HepG2 (cell line): ENCODE measurements around the gene MFN2. TPM values are rescaled to one million over a fixed set of nuclear protein-coding genes. Genes with fewer than 3 reads are reported as not detected.
A peak's percentile ranks its signal among the peaks of the same experiment; 100 is the strongest.

ENCODE experiments used
- CHD4 ChIP-seq: fragments of 200-600 bp; sonication (generic); IDR thresholded peaks from 2 replicates; pipeline ENCODE4 v1.7.0; 2017; ENCODE audit warnings: mild to moderate bottlenecking, low read length, borderline replicate concordance
- FOXA3 ChIP-seq: IDR thresholded peaks from 2 replicates; pipeline ENCODE4 v1.6.1; 2016; ENCODE audit warnings: missing genetic modification reagents, missing compliant biosample characterization
- GATA4 ChIP-seq: sonication (generic); IDR thresholded peaks from 2 replicates; pipeline ENCODE4 v1.6.1; 2016; ENCODE audit warnings: antibody characterized with exemption, low read depth, borderline replicate concordance
- GLI4 ChIP-seq: sonication (generic); formaldehyde crosslinking; IDR thresholded peaks from 2 replicates; pipeline ENCODE4 v1.5.1; 2020; ENCODE audit warnings: missing genetic modification reagents, mild to moderate bottlenecking, moderate library complexity, borderline replicate concordance
- HOXA5 ChIP-seq: sonication (generic); formaldehyde crosslinking; IDR thresholded peaks from 2 replicates; pipeline ENCODE4 v1.4.0; 2020; ENCODE audit warnings: missing genetic modification reagents
- MBD4 ChIP-seq: IDR thresholded peaks from 2 replicates; pipeline ENCODE4 v1.6.1; 2012; ENCODE audit warnings: low read length, inconsistent platforms, borderline replicate concordance
- MTF1 ChIP-seq: sonication (generic); formaldehyde crosslinking; IDR thresholded peaks from 2 replicates; pipeline ENCODE4 v1.5.0; 2020; ENCODE audit warnings: missing genetic modification reagents
- MZF1 ChIP-seq: sonication (generic); formaldehyde crosslinking; IDR thresholded peaks from 2 replicates; pipeline ENCODE4 v1.8.1; 2023; ENCODE audit warnings: mild to moderate bottlenecking, missing genetic modification reagents, borderline replicate concordance
- NRL ChIP-seq: sonication (generic); formaldehyde crosslinking; IDR thresholded peaks from 2 replicates; pipeline ENCODE4 v1.5.0; 2020; ENCODE audit warnings: missing genetic modification reagents, mild to moderate bottlenecking, moderate library complexity, borderline replicate concordance
- PHF5A ChIP-seq: IDR thresholded peaks from one replicate; pipeline ENCODE4 v1.6.1; 2018; ENCODE audit warnings: low read depth, missing genetic modification reagents; ENCODE audit not compliant: unreplicated experiment
- RBAK ChIP-seq: sonication (generic); formaldehyde crosslinking; IDR thresholded peaks from 2 replicates; pipeline ENCODE4 v1.5.1; 2020; ENCODE audit warnings: mild to moderate bottlenecking, missing genetic modification reagents
- SP2 ChIP-seq: sonication (generic); formaldehyde crosslinking; IDR thresholded peaks from 2 replicates; pipeline ENCODE4 v1.5.1; 2020; ENCODE audit warnings: mild to moderate bottlenecking, missing genetic modification reagents
- SSRP1 ChIP-seq: IDR thresholded peaks from 2 replicates; pipeline ENCODE4 v1.6.1; 2016; ENCODE audit warnings: control low read depth
- TBX2 ChIP-seq: sonication (generic); formaldehyde crosslinking; IDR thresholded peaks from 2 replicates; pipeline ENCODE4 v1.5.0; 2020; ENCODE audit warnings: missing genetic modification reagents, mild to moderate bottlenecking, borderline replicate concordance
- TP53 ChIP-seq: sonication (generic); formaldehyde crosslinking; conservative IDR thresholded peaks from 2 replicates; pipeline ENCODE4 v1.4.0; 2020; ENCODE audit warnings: missing genetic modification reagents
- ZFP41 ChIP-seq: sonication (generic); formaldehyde crosslinking; IDR thresholded peaks from 2 replicates; pipeline ENCODE4 v1.4.0; 2020; ENCODE audit warnings: mild to moderate bottlenecking, missing genetic modification reagents, borderline replicate concordance
- ZFP90 ChIP-seq: sonication (generic); formaldehyde crosslinking; IDR thresholded peaks from 2 replicates; pipeline ENCODE4 v1.8.0; 2022; ENCODE audit warnings: missing genetic modification reagents, mild to moderate bottlenecking, inconsistent platforms, borderline replicate concordance
- ZMYM4 ChIP-seq: sonication (generic); formaldehyde crosslinking; IDR thresholded peaks from 2 replicates; pipeline ENCODE4 v1.8.1; 2023; ENCODE audit warnings: mild to moderate bottlenecking, missing genetic modification reagents
- ZNF10 ChIP-seq: sonication (generic); formaldehyde crosslinking; IDR thresholded peaks from 2 replicates; pipeline ENCODE4 v1.4.0; 2020; ENCODE audit warnings: mild to moderate bottlenecking, low read depth, missing genetic modification reagents, borderline replicate concordance
- ZNF101 ChIP-seq: sonication (generic); formaldehyde crosslinking; IDR thresholded peaks from 2 replicates; pipeline ENCODE4 v1.4.0; 2020; ENCODE audit warnings: mild to moderate bottlenecking, low read depth, missing genetic modification reagents, borderline replicate concordance
- ZNF292 ChIP-seq: sonication (generic); formaldehyde crosslinking; IDR thresholded peaks from 2 replicates; pipeline ENCODE4 v1.8.1; 2022; ENCODE audit warnings: mild to moderate bottlenecking, low read depth, missing genetic modification reagents, borderline replicate concordance
- ZNF558 ChIP-seq: sonication (generic); formaldehyde crosslinking; IDR thresholded peaks from 2 replicates; pipeline ENCODE4 v1.9.0; 2022; ENCODE audit warnings: mild to moderate bottlenecking, missing genetic modification reagents, borderline replicate concordance
- ZNF747 ChIP-seq: sonication (generic); formaldehyde crosslinking; IDR thresholded peaks from 2 replicates; pipeline ENCODE4 v1.8.1; 2023; ENCODE audit warnings: missing genetic modification reagents, mild to moderate bottlenecking, borderline replicate concordance
- ZNF775 ChIP-seq: sonication (generic); formaldehyde crosslinking; IDR thresholded peaks from 2 replicates; pipeline ENCODE4 v1.4.0; 2020; ENCODE audit warnings: missing genetic modification reagents, mild to moderate bottlenecking, moderate library complexity, borderline replicate concordance
- polyA plus RNA-seq, 8 experiments: library from polyadenylated mRNA; depleted of rRNA in 3 of 8; stranded (reverse) in 7 of 8; unstranded in 1 of 8; fragments of >200 nt; fragmentation: Illumina TruSeq in 4 of 8; extraction: Trizol in 4 of 8; gene quantifications; 2 replicates each; pipeline versions ENCODE4 v1.2.1 to v1.2.3, GENCODE V29; 2011 to 2016; ENCODE audit warnings: low read depth in 4 of 8, missing spikeins in 1 of 8, mixed read lengths in 1 of 8; ENCODE audit not compliant: insufficient read depth in 1 of 8
- total RNA-seq, 5 experiments: library from RNA; depleted of rRNA; stranded (reverse); fragments of >200 nt; fragmentation: Illumina TruSeq; extraction: Trizol; gene quantifications; 2 replicates each; pipeline ENCODE4 v1.2.3, GENCODE V29; 2016; ENCODE audit warnings: low read depth in 1 of 5
- TF ChIP-seq, protein P1 (sequence below): sonication (generic); formaldehyde crosslinking; IDR thresholded peaks from 2 replicates; pipeline ENCODE4 v1.5.0; 2020; ENCODE audit warnings: mild to moderate bottlenecking, missing genetic modification reagents, borderline replicate concordance
- TF ChIP-seq, protein P2 (sequence below): sonication (generic); formaldehyde crosslinking; conservative IDR thresholded peaks from 2 replicates; pipeline ENCODE4 v1.4.0; 2020; ENCODE audit warnings: missing genetic modification reagents
- TF ChIP-seq, protein P3 (sequence below): IDR thresholded peaks from 2 replicates; pipeline ENCODE4 v1.6.1; 2016; ENCODE audit warnings: missing compliant biosample characterization, missing genetic modification reagents, borderline replicate concordance

Gene MFN2
- total and polyA plus RNA-seq, 2 of the 13 experiments (the other 11 are each of a cell fraction or from before 2014, with no cell fraction given) = 38.7 to 60.9 TPM

DNA sequence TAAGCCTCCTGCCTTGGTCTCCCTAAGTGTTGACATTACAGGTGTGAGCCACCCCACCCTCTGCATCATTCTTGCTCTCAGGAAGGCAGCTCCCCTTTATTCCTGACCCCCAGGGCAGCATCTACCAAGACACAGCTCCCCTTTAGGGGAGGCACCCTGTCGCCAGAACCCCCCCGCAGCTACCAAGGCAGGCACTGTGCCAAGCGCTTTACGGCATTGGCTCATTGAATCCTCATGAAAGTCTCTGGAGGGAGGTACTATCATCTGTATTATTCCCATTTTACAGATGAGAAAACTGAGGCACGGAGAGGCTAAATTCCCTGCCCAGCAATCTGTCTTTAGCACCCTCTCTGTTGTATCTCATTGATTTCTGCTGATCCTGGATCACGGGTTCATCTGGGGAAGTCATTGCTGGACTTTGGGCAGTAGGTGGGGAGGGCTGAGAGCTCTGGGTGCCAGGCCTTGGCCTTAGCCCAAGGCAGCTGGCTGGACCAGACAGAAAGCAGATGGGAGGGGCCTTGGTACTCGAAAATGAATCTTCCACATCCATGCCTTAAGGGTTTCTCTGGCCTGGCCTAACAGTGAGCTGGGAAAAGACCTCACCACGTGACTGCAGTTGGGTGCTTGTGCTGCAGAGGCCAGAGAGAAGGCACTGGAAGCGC lies 39.9 kb upstream of the MFN2 start (continued):
- TF ChIP-seq, protein P1, sequence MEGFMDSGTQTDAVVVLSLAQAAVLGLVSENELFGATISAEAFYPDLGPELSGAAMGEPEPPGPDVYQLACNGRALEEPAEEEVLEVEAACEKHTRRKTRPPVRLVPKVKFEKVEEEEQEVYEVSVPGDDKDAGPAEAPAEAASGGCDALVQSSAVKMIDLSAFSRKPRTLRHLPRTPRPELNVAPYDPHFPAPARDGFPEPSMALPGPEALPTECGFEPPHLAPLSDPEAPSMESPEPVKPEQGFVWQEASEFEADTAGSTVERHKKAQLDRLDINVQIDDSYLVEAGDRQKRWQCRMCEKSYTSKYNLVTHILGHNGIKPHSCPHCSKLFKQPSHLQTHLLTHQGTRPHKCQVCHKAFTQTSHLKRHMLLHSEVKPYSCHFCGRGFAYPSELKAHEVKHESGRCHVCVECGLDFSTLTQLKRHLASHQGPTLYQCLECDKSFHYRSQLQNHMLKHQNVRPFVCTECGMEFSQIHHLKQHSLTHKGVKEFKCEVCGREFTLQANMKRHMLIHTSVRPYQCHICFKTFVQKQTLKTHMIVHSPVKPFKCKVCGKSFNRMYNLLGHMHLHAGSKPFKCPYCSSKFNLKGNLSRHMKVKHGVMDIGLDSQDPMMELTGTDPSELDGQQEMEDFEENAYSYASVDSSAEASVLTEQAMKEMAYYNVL (CRISPR knock-in tag) = no peak
- no peak for TF ChIP-seq TP53 (CRISPR knock-in tag)
- TF ChIP-seq HOXA5 (CRISPR knock-in tag) = no peak
- no peak for TF ChIP-seq MTF1 (CRISPR knock-in tag)
- TF ChIP-seq ZNF101 = no peak
- TF ChIP-seq ZMYM4 (CRISPR knock-in tag) = no peak
- TF ChIP-seq NRL = no peak
- TF ChIP-seq ZFP90 (CRISPR knock-in tag) = no peak
- no peak for TF ChIP-seq ZNF775 (CRISPR knock-in tag)
- TF ChIP-seq ZNF292 (CRISPR knock-in tag) = no peak
- no peak for TF ChIP-seq RBAK (CRISPR knock-in tag)
- TF ChIP-seq MZF1 (CRISPR knock-in tag) = no peak
- TF ChIP-seq GLI4 = no peak
- TF ChIP-seq, protein P2, sequence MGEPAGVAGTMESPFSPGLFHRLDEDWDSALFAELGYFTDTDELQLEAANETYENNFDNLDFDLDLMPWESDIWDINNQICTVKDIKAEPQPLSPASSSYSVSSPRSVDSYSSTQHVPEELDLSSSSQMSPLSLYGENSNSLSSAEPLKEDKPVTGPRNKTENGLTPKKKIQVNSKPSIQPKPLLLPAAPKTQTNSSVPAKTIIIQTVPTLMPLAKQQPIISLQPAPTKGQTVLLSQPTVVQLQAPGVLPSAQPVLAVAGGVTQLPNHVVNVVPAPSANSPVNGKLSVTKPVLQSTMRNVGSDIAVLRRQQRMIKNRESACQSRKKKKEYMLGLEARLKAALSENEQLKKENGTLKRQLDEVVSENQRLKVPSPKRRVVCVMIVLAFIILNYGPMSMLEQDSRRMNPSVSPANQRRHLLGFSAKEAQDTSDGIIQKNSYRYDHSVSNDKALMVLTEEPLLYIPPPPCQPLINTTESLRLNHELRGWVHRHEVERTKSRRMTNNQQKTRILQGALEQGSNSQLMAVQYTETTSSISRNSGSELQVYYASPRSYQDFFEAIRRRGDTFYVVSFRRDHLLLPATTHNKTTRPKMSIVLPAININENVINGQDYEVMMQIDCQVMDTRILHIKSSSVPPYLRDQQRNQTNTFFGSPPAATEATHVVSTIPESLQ (CRISPR knock-in tag) = no peak
- TF ChIP-seq, protein P3, sequence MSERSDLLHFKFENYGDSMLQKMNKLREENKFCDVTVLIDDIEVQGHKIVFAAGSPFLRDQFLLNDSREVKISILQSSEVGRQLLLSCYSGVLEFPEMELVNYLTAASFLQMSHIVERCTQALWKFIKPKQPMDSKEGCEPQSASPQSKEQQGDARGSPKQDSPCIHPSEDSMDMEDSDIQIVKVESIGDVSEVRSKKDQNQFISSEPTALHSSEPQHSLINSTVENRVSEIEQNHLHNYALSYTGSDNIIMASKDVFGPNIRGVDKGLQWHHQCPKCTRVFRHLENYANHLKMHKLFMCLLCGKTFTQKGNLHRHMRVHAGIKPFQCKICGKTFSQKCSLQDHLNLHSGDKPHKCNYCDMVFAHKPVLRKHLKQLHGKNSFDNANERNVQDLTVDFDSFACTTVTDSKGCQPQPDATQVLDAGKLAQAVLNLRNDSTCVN (CRISPR knock-in tag) = no peak
- no peak for TF ChIP-seq SSRP1 (CRISPR knock-in tag)
- TF ChIP-seq ZNF558 = no peak
- no peak for TF ChIP-seq MBD4
- no peak for TF ChIP-seq TBX2 (CRISPR knock-in tag)
- TF ChIP-seq FOXA3 (CRISPR knock-in tag) = 0 out of 2 replicates have a peak, but pooled peaks have one; percentile 22
- TF ChIP-seq SP2 (CRISPR knock-in tag) = no peak
- no peak for TF ChIP-seq PHF5A (CRISPR knock-in tag)
- peak; percentile 99 for TF ChIP-seq CHD4
- no peak for TF ChIP-seq ZNF10 (CRISPR knock-in tag)
- TF ChIP-seq GATA4 = no peak
- TF ChIP-seq ZNF747 (CRISPR knock-in tag) = no peak
- no peak for TF ChIP-seq ZFP41 (CRISPR knock-in tag)
